Measurements from ENCODE around the gene ADD3.
"Not testable (repeated sequence)": the region's sequence is repeated elsewhere in the genome, so short reads cannot be mapped to it uniquely, and the experiment has no call there.

DNA sequence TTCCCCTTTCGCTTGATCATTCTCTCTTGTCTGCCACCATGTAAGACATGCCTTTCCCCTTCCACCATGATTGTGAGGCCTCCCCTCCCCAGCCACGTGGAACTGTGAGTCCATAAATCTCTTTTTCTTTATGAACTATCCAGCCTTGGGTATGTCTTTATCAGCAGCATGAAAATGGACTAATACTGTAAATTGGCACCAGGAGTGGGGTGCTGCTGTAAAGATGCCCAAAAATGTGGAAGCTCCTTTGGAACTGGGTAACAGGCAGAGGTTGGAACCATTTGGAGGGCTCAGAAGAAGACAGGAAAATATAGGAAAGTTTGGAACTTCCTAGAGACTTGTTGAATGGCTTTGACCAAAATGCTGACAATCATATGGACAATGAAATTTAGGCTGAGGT lies 40.4 kb downstream of the ADD3 start:
- TF ChIP-seq, protein P1, sequence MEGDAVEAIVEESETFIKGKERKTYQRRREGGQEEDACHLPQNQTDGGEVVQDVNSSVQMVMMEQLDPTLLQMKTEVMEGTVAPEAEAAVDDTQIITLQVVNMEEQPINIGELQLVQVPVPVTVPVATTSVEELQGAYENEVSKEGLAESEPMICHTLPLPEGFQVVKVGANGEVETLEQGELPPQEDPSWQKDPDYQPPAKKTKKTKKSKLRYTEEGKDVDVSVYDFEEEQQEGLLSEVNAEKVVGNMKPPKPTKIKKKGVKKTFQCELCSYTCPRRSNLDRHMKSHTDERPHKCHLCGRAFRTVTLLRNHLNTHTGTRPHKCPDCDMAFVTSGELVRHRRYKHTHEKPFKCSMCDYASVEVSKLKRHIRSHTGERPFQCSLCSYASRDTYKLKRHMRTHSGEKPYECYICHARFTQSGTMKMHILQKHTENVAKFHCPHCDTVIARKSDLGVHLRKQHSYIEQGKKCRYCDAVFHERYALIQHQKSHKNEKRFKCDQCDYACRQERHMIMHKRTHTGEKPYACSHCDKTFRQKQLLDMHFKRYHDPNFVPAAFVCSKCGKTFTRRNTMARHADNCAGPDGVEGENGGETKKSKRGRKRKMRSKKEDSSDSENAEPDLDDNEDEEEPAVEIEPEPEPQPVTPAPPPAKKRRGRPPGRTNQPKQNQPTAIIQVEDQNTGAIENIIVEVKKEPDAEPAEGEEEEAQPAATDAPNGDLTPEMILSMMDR (IDR thresholded peaks at IDR 0.05; ENCODE audit: extremely low read depth in 1 of 2, insufficient read depth in 1 of 2, low read depth in 1 of 2, low read length in 2 of 2) = not testable (repeated sequence)
- TF ChIP-seq POLR2AphosphoS5 (IDR thresholded peaks at IDR 0.05; ENCODE audit: insufficient read depth, low read depth, low read length); EZH2 (IDR thresholded peaks at IDR 0.05; ENCODE audit: borderline replicate concordance, low read depth, low read length, severe bottlenecking); POLR2A (IDR thresholded peaks at IDR 0.05; ENCODE audit: low read depth, low read length); FOS (IDR thresholded peaks at IDR 0.05; ENCODE audit: borderline replicate concordance, insufficient read depth, low read length); MYC (IDR thresholded peaks at IDR 0.05; ENCODE audit: low read depth, low read length); GATA2 (IDR thresholded peaks at IDR 0.05; ENCODE audit: insufficient read depth, insufficient read length, low read depth, low read length): not testable (repeated sequence)
- TF ChIP-seq, protein P2, sequence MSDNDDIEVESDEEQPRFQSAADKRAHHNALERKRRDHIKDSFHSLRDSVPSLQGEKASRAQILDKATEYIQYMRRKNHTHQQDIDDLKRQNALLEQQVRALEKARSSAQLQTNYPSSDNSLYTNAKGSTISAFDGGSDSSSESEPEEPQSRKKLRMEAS (IDR thresholded peaks at IDR 0.05; ENCODE audit: insufficient read depth, insufficient read length) = not testable (repeated sequence)
